HT-29 (cell line): ENCODE results near the gene FBXL3. TPM values are rescaled to one million over a fixed set of nuclear protein-coding genes. Genes with fewer than 3 reads are reported as not detected.

Experiments
- total RNA-seq: library from RNA; depleted of rRNA; stranded (reverse); fragments of >200 nt; shearing (Covaris generic); gene quantifications from 2 replicates; pipeline ENCODE4 v1.2.3, GENCODE V29; 2014; rRNA removed

Gene FBXL3
- total RNA-seq, 1 experiment from 2014 or later, result 49.2 TPM

Other genes with a start within 250 kb of the FBXL3 start
- gene KCTD12, start 140.8 kb downstream of the FBXL3 start, total RNA-seq, result 6.4 and 7.4 TPM in 2 replicates
- gene ACOD1, start 78.6 kb downstream of the FBXL3 start, total RNA-seq, result not detected in 2 replicates
- 11.1 and 11.7 TPM in 2 replicates for gene CLN5, start 35.1 kb downstream of the FBXL3 start, total RNA-seq